ENCODE measurements around the gene HNRNPH2.
A peak's percentile ranks its signal among the peaks of the same experiment; 100 is the strongest.

Gene HNRNPH2

DNA sequence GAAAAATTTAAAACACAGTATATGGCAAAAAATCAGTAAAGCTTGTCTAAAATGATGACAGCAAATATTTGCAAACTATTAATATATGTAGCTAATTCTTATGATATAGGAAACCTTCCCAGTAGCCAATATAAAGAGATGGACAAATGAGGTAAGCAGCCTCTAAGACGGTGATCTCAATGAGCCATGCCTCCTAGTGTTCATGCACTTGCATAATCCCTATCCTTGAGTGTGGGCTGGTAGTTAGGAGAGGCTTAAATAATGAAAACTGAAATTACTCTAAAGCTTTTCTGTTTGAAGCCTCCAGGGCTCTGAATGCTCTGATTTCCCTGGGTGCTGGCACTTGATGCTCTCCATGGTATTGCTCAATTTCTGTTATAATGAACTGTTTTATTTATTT is 52.6 kb downstream of the HNRNPH2 start:
- peak; percentile 39 for DNase-seq (ENCODE audit: low read depth)

DNA sequence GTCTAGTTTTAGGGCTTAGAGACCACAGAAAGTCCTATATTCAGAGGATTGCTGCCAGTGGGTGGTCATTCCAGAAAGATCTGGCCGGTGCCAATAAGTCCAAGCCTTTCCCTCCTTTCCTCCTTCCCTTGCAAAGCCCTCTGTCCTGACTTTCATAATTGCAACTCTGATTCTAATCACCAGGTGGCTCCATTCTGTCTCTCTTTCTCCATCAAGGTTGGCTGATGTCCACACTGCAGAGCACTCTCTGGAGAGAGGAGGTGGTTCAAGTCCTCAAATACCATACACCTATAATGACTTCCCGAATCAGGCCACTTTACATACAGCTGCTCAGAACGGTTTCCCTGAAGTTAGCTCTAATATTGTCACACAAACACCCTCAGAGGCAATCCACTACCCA is 54.9 kb downstream of the HNRNPH2 start:
- peak; percentile 36 for DNase-seq (ENCODE audit: low read depth)

All from iris pigment epithelial cell (primary cell).